HepG2 (cell line): ENCODE results near the gene PCYT2. TPM values are rescaled to one million over a fixed set of nuclear protein-coding genes. Genes with fewer than 3 reads are reported as not detected.

Experiments
- ETS1 ChIP-seq: sonication (generic); formaldehyde crosslinking; IDR thresholded peaks from 2 replicates; pipeline ENCODE4 v1.4.0; 2020; ENCODE audit warnings: missing genetic modification reagents
- ETV5 ChIP-seq: IDR thresholded peaks from 2 replicates; pipeline ENCODE4 v1.6.1; 2018; ENCODE audit warnings: missing biosample characterization, missing genetic modification reagents, inconsistent platforms, borderline replicate concordance
- FLYWCH1 ChIP-seq: sonication (generic); formaldehyde crosslinking; IDR thresholded peaks from 2 replicates; pipeline ENCODE4 v1.8.1; 2023; ENCODE audit warnings: mild to moderate bottlenecking, missing genetic modification reagents
- GLMP ChIP-seq: sonication (generic); formaldehyde crosslinking; IDR thresholded peaks from 2 replicates; pipeline ENCODE4 v1.9.0; 2021; ENCODE audit warnings: missing genetic modification reagents, mild to moderate bottlenecking, borderline replicate concordance
- GMEB2 ChIP-seq: IDR thresholded peaks from 2 replicates; pipeline ENCODE4 v1.6.1; 2016; ENCODE audit warnings: missing biosample characterization, missing genetic modification reagents, low read depth
- HOXA5 ChIP-seq: sonication (generic); formaldehyde crosslinking; IDR thresholded peaks from 2 replicates; pipeline ENCODE4 v1.4.0; 2020; ENCODE audit warnings: missing genetic modification reagents
- KMT2A ChIP-seq: sonication (generic); formaldehyde crosslinking; IDR thresholded peaks from 2 replicates; pipeline ENCODE4 v1.4.0; 2020; ENCODE audit warnings: missing genetic modification reagents
- NR0B2 ChIP-seq: sonication (generic); formaldehyde crosslinking; IDR thresholded peaks from 2 replicates; pipeline ENCODE4 v1.4.0; 2020; ENCODE audit warnings: mild to moderate bottlenecking, missing genetic modification reagents
- NR2C2 ChIP-seq: sonication (generic); formaldehyde crosslinking; IDR thresholded peaks from 2 replicates; pipeline ENCODE4 v1.4.0; 2020; ENCODE audit warnings: missing genetic modification reagents, mild to moderate bottlenecking, moderate library complexity, borderline replicate concordance
- PHF21A ChIP-seq: sonication (generic); formaldehyde crosslinking; IDR thresholded peaks from 2 replicates; pipeline ENCODE4 v1.5.0; 2020; ENCODE audit warnings: mild to moderate bottlenecking, missing genetic modification reagents
- POGZ ChIP-seq: sonication (generic); formaldehyde crosslinking; IDR thresholded peaks from 2 replicates; pipeline ENCODE4 v1.4.0; 2020; ENCODE audit warnings: mild to moderate bottlenecking, missing genetic modification reagents
- PRPF4 ChIP-seq: fragments of 200-400 bp; formaldehyde crosslinking; IDR thresholded peaks from 2 replicates; pipeline ENCODE4 v1.6.1; 2016; ENCODE audit warnings: low read length, low read depth; ENCODE audit not compliant: poor library complexity, severe bottlenecking
- SOX5 ChIP-seq: IDR thresholded peaks from 2 replicates; pipeline ENCODE4 v1.6.1; 2016; ENCODE audit warnings: borderline replicate concordance
- TEAD2 ChIP-seq: sonication (generic); formaldehyde crosslinking; IDR thresholded peaks from 2 replicates; pipeline ENCODE4 v1.9.0; 2021; ENCODE audit warnings: missing genetic modification reagents
- TRAFD1 ChIP-seq: sonication (generic); formaldehyde crosslinking; IDR thresholded peaks from 2 replicates; pipeline ENCODE4 v1.5.1; 2020; ENCODE audit warnings: missing genetic modification reagents, mild to moderate bottlenecking, borderline replicate concordance
- ZBTB25 ChIP-seq: IDR thresholded peaks from 2 replicates; pipeline ENCODE4 v1.6.1; 2018; ENCODE audit warnings: missing genetic modification reagents
- ZFY ChIP-seq: sonication (generic); formaldehyde crosslinking; IDR thresholded peaks from 2 replicates; pipeline ENCODE4 v1.4.0; 2020; ENCODE audit warnings: missing genetic modification reagents
- ZNF224 ChIP-seq: sonication (generic); formaldehyde crosslinking; IDR thresholded peaks from 2 replicates; pipeline ENCODE4 v1.5.0; 2020; ENCODE audit warnings: mild to moderate bottlenecking, missing genetic modification reagents
- ZNF597 ChIP-seq: sonication (generic); formaldehyde crosslinking; IDR thresholded peaks from 2 replicates; pipeline ENCODE4 v1.5.0; 2020; ENCODE audit warnings: missing genetic modification reagents
- polyA plus RNA-seq, 8 experiments: library from polyadenylated mRNA; depleted of rRNA in 3 of 8; stranded (reverse) in 7 of 8; unstranded in 1 of 8; fragments of >200 nt; fragmentation: Illumina TruSeq in 4 of 8; extraction: Trizol in 4 of 8; gene quantifications; 2 replicates each; pipeline versions ENCODE4 v1.2.1 to v1.2.3, GENCODE V29; 2011 to 2016; ENCODE audit warnings: low read depth in 4 of 8, missing spikeins in 1 of 8, mixed read lengths in 1 of 8; ENCODE audit not compliant: insufficient read depth in 1 of 8
- total RNA-seq, 5 experiments: library from RNA; depleted of rRNA; stranded (reverse); fragments of >200 nt; fragmentation: Illumina TruSeq; extraction: Trizol; gene quantifications; 2 replicates each; pipeline ENCODE4 v1.2.3, GENCODE V29; 2016; ENCODE audit warnings: low read depth in 1 of 5

PCYT2 gene
- total and polyA plus RNA-seq, 2 of the 13 experiments (the other 11 are each of a cell fraction or from before 2014, with no cell fraction given): 147 to 297 TPM

GRCh38 chr17:81909966-81910839, 996 bp downstream of the PCYT2 start (continued):
- TF ChIP-seq GMEB2 (CRISPR knock-in tag) (no peak), ZNF597 (CRISPR knock-in tag) (no peak), KMT2A (CRISPR knock-in tag) (peak; percentile 46; the same call in 1 of the 2 replicates), ZFY (CRISPR knock-in tag) (peak; percentile 98), PRPF4 (no peak), HOXA5 (CRISPR knock-in tag) (peak; percentile 81), ZNF224 (CRISPR knock-in tag) (peak; percentile 79), PHF21A (peak; percentile 94), POGZ (CRISPR knock-in tag) (no peak; the same call in none of the 2 replicates), ETV5 (CRISPR knock-in tag) (peak; percentile 82), SOX5 (CRISPR knock-in tag) (peak; percentile 95), TRAFD1 (no peak; the same call in 1 of the 2 replicates), TEAD2 (CRISPR knock-in tag) (no peak), GLMP (CRISPR knock-in tag) (no peak), FLYWCH1 (no peak), NR2C2 (CRISPR knock-in tag) (peak; percentile 94), ZBTB25 (CRISPR knock-in tag) (peak; percentile 88), ETS1 (CRISPR knock-in tag) (no peak), NR0B2 (CRISPR knock-in tag) (0 out of 2 replicates have a peak, but pooled peaks have one; percentile 61)
